HG03558 (cell line): ENCODE data around the gene SPATC1L.

ENCODE experiments used
- ATAC-seq: cut with Tn5 transposase; IDR thresholded peaks from one replicate; pipeline ENCODE4 v1.9.1; 2021; ENCODE audit warnings: moderate number of reproducible peaks; ENCODE audit not compliant: unreplicated experiment; ENCODE audit errors: extremely low read depth

The SPATC1L gene

GRCh38 chr21:46122758-46123683 lies 61.2 kb downstream of the SPATC1L start:
- no peak for ATAC-seq

- ATAC-seq = no peak
These were observed 62.0 kb downstream of the SPATC1L start for GRCh38 chr21:46122237-46122671.

- no peak for ATAC-seq
These were observed 62.7 kb downstream of the SPATC1L start for GRCh38 chr21:46121286-46122221.

- ATAC-seq = no peak
These were observed 63.7 kb downstream of the SPATC1L start for GRCh38 chr21:46120301-46121285.

- no peak for ATAC-seq
These were observed 64.5 kb downstream of the SPATC1L start for GRCh38 chr21:46119637-46120271.

- ATAC-seq = no peak
These were observed 65.1 kb downstream of the SPATC1L start for GRCh38 chr21:46119144-46119636.

GRCh38 chr21:46118316-46119143 lies 65.7 kb downstream of the SPATC1L start:
- no peak for ATAC-seq

- ATAC-seq = no peak
These were observed 66.5 kb downstream of the SPATC1L start for GRCh38 chr21:46117586-46118315.

- no peak for ATAC-seq
These were observed 67.3 kb downstream of the SPATC1L start for GRCh38 chr21:46116776-46117585.

GRCh38 chr21:46116189-46116775 lies 68.0 kb downstream of the SPATC1L start:
- ATAC-seq = no peak

- no peak for ATAC-seq
These were observed 68.6 kb downstream of the SPATC1L start for GRCh38 chr21:46115441-46116188.

GRCh38 chr21:46114963-46115362 lies 69.3 kb downstream of the SPATC1L start:
- ATAC-seq = no peak

- ATAC-seq = no peak
These were observed 70.6 kb downstream of the SPATC1L start for GRCh38 chr21:46113497-46114176.

GRCh38 chr21:46112725-46113215 lies 71.5 kb downstream of the SPATC1L start:
- ATAC-seq = no peak
